CD8-positive, alpha-beta memory T cell (primary cell): ENCODE results near the gene MEMO1. TPM values are rescaled to one million over a fixed set of nuclear protein-coding genes. Genes with fewer than 3 reads are reported as not detected.
"Not testable (repeated sequence)": the region's sequence is repeated elsewhere in the genome, so short reads cannot be mapped to it uniquely, and the experiment has no call there.

Experiments
- CTCF ChIA-PET: fragments of 350-600 bp; sonication (Branson Sonifier 250); formaldehyde crosslinking; loops from one replicate; lab custom pipeline; 2021; ENCODE audit warnings: antibody characterized with exemption; lab: Charles Lee
- POLR2A ChIA-PET: fragments of 350-600 bp; sonication (Branson Sonifier 250); formaldehyde crosslinking; loops from one replicate; lab custom pipeline; 2021; ENCODE audit warnings: antibody characterized with exemption; lab: Charles Lee
- DNase-seq, 5 donors: peaks; one replicate each; pipeline versions ENCODE4 v3.0.0 to v3.0.0-alpha.2; 2020 to 2022; ENCODE audit warnings: mixed read lengths in 1 of 5
- H3K27ac ChIP-seq: one replicate; pipeline ENCODE4 v1.7.0; 2013; ENCODE audit warnings: low read depth, mild to moderate bottlenecking, low read length, moderate library complexity
- H3K27me3 ChIP-seq: 2 replicates; pipeline ENCODE4 v1.7.0; 2013; ENCODE audit warnings: low read length, mild to moderate bottlenecking; ENCODE audit not compliant: insufficient read depth, poor library complexity, severe bottlenecking
- H3K36me3 ChIP-seq: 2 replicates; pipeline ENCODE4 v1.7.0; 2013; ENCODE audit warnings: mild to moderate bottlenecking, low read length, moderate library complexity; ENCODE audit not compliant: insufficient read depth
- H3K4me1 ChIP-seq: 2 replicates; pipeline ENCODE4 v1.7.0; 2013; ENCODE audit warnings: mild to moderate bottlenecking, low read length, moderate library complexity; ENCODE audit not compliant: insufficient read depth
- H3K4me3 ChIP-seq: 2 replicates; pipeline ENCODE4 v1.7.0; 2013; ENCODE audit warnings: mild to moderate bottlenecking, low read length
- H3K9me3 ChIP-seq: 2 replicates; pipeline ENCODE4 v1.7.0; 2013; ENCODE audit warnings: mild to moderate bottlenecking, low read length
- H3K27ac Mint-ChIP-seq, 8 donors: one replicate each; pipeline ENCODE4 v1.8.0; 2020 to 2021; ENCODE audit warnings: mixed read lengths in 8 of 8, mild to moderate bottlenecking in 6 of 8, inconsistent platforms in 3 of 8, moderate library complexity in 3 of 8
- H3K27me3 Mint-ChIP-seq, 2 donors: one replicate each; pipeline ENCODE4 v1.8.0; 2020 to 2021; ENCODE audit warnings: mixed read lengths in 2 of 2, mild to moderate bottlenecking in 1 of 2, moderate library complexity in 1 of 2
- H3K36me3 Mint-ChIP-seq, 3 donors: one replicate each; pipeline ENCODE4 v1.8.0; 2020 to 2021; ENCODE audit warnings: mixed read lengths in 3 of 3, inconsistent platforms in 1 of 3, mild to moderate bottlenecking in 1 of 3
- H3K4me1 Mint-ChIP-seq, 3 donors: one replicate each; pipeline ENCODE4 v1.8.0; 2020 to 2021; ENCODE audit warnings: mixed read lengths in 3 of 3, inconsistent platforms in 1 of 3, mild to moderate bottlenecking in 1 of 3
- H3K4me3 Mint-ChIP-seq, 7 donors: one replicate each; pipeline ENCODE4 v1.8.0; 2020 to 2021; ENCODE audit warnings: mixed read lengths in 7 of 7, mild to moderate bottlenecking in 6 of 7, moderate library complexity in 4 of 7, inconsistent platforms in 2 of 7
- H3K9me3 Mint-ChIP-seq, 5 donors: one replicate each; pipeline ENCODE4 v1.8.0; 2020 to 2022; ENCODE audit warnings: mixed read lengths in 5 of 5, mild to moderate bottlenecking in 3 of 5, moderate library complexity in 2 of 5, inconsistent platforms in 1 of 5
- polyA plus RNA-seq: library from polyadenylated mRNA; unstranded; fragments of 300-500 nt; fragmentation: Illumina TruSeq; gene quantifications from one replicate; pipeline ENCODE4 v1.2.3, GENCODE V29; 2021
- total RNA-seq, 2 experiments: library from RNA; stranded (reverse); gene quantifications; one replicate each; pipeline ENCODE4 v1.2.3, GENCODE V29; 2021

Gene MEMO1
- total RNA-seq, result 10 to 100 TPM; 73.8 to 78.6 TPM
- 27.7 TPM for polyA plus RNA-seq

GRCh38 chr2:32010670-32011484 lies at the start of gene MEMO1:
TSS of gene MEMO1 (minus strand) at chr2:32011008. CDS start at chr2:32010247, 761 bp downstream.
- H3K27me3 ChIP-seq, result no peaks in the 10 kb centered on the region
- Mint-ChIP-seq H3K36me3 (peaks cover 0 to 13% (median 0%) of the 10 kb centered on the region in 3 donors), H3K4me1 (peaks cover 34 to 51% (median 50%) of the 10 kb centered on the region in 3 donors), H3K9me3 (no peaks in the 10 kb centered on the region), H3K27me3 (no peaks in the 10 kb centered on the region), H3K4me3 (peak within 1 kb of the TSS; percentile 88 to 95 (median 92)), H3K27ac (peak within 1 kb of the TSS; percentile 92 to 97 (median 96))
- peak; percentile 78 to 94 (median 90) for DNase-seq
- POLR2A ChIA-PET, result interaction anchor here (1.0 to 1.8 kb wide), 2 partner anchors 29 to 53 kb away, joined by 3 to 8 read pairs; partner anchors contain the start of genes DPY30 and SPAST
- H3K4me1 ChIP-seq, result peaks cover 31% of the 10 kb centered on the region
- H3K9me3 ChIP-seq, result no peaks in the 10 kb centered on the region
- H3K36me3 ChIP-seq, result no peaks in the 10 kb centered on the region
- CTCF ChIA-PET, result interaction anchor here (1.8 kb wide), 1 partner anchor 29 kb away, joined by 4 read pairs; the partner anchor contains the start of gene DPY30
- H3K27ac ChIP-seq, result peak within 1 kb of the TSS; percentile 66
- peak within 1 kb of the TSS; percentile 79 for H3K4me3 ChIP-seq

GRCh38 chr2:32060266-32060665 lies 49.5 kb upstream of the MEMO1 start:
- Mint-ChIP-seq H3K27me3 (no peaks in the 10 kb centered on the region), H3K27ac (no peak overlapping the region), H3K4me1 (peaks cover 16 to 24% (median 20%) of the 10 kb centered on the region in 3 donors), H3K9me3 (no peaks in the 10 kb centered on the region), H3K36me3 (peaks cover 0 to 9% (median 0%) of the 10 kb centered on the region in 3 donors), H3K4me3 (peak overlapping the region in 1 of 7 donors; percentile 69)
- ChIA-PET CTCF (no interaction called here), POLR2A (no interaction called here)
- Histone ChIP-seq H3K27ac (no peak overlapping the region), H3K36me3 (no peaks in the 10 kb centered on the region), H3K4me3 (no peak overlapping the region), H3K27me3 (no peaks in the 10 kb centered on the region), H3K4me1 (peaks cover 14% of the 10 kb centered on the region), H3K9me3 (no peaks in the 10 kb centered on the region)
- DNase-seq, result no peak

- ChIA-PET POLR2A (no interaction called here), CTCF (interaction anchor here (0.9 kb wide), 1 partner anchor 17 kb away, joined by 3 read pairs; no protein-coding TSS in a partner anchor)
- Histone ChIP-seq H3K9me3 (no peaks in the 10 kb centered on the region), H3K27ac (no peak overlapping the region), H3K36me3 (no peaks in the 10 kb centered on the region), H3K4me3 (no peak overlapping the region), H3K27me3 (no peaks in the 10 kb centered on the region), H3K4me1 (peaks cover 5% of the 10 kb centered on the region)
- Mint-ChIP-seq H3K9me3 (no peaks in the 10 kb centered on the region), H3K4me1 (peaks cover 10 to 12% (median 10%) of the 10 kb centered on the region in 3 donors), H3K4me3 (peak overlapping the region in 1 of 7 donors; percentile 61), H3K36me3 (peaks cover 0 to 2% (median 0%) of the 10 kb centered on the region in 3 donors), H3K27ac (no peak overlapping the region), H3K27me3 (no peaks in the 10 kb centered on the region)
- DNase-seq, result no peak
Measured at GRCh38 chr2:32058130-32058529, 47.3 kb upstream of the MEMO1 start.

GRCh38 chr2:32054583-32054982 lies 43.8 kb upstream of the MEMO1 start:
- H3K27me3 ChIP-seq, H3K4me3 ChIP-seq, H3K4me1 Mint-ChIP-seq, H3K27ac ChIP-seq, POLR2A ChIA-PET, H3K36me3 ChIP-seq, H3K27me3 Mint-ChIP-seq, H3K27ac Mint-ChIP-seq, H3K9me3 Mint-ChIP-seq, H3K4me1 ChIP-seq, DNase-seq, H3K9me3 ChIP-seq, H3K36me3 Mint-ChIP-seq, H3K4me3 Mint-ChIP-seq: not testable (repeated sequence)
- CTCF ChIA-PET, result interaction anchor here (1.1 kb wide), 1 partner anchor 9 kb away, joined by 4 read pairs; the partner anchor contains the start of gene SPAST

- H3K27ac ChIP-seq, result no peak overlapping the region
- CTCF ChIA-PET, result no interaction called here
- Mint-ChIP-seq H3K4me3 (no peak overlapping the region), H3K27me3 (peaks cover 0 to 1% of the 10 kb centered on the region in 2 donors), H3K9me3 (no peaks in the 10 kb centered on the region), H3K36me3 (no peaks in the 10 kb centered on the region), H3K4me1 (no peaks in the 10 kb centered on the region), H3K27ac (peak overlapping the region in 1 of 8 donors; percentile 32)
- no peak overlapping the region for H3K4me3 ChIP-seq
- no peaks in the 10 kb centered on the region for H3K9me3 ChIP-seq
- POLR2A ChIA-PET, result no interaction called here
- H3K4me1 ChIP-seq, result no peaks in the 10 kb centered on the region
- no peaks in the 10 kb centered on the region for H3K27me3 ChIP-seq
- no peaks in the 10 kb centered on the region for H3K36me3 ChIP-seq
- DNase-seq, result no peak
Measured at GRCh38 chr2:32051836-32052439, 41.1 kb upstream of the MEMO1 start.

GRCh38 chr2:32043561-32043960 lies 32.8 kb upstream of the MEMO1 start:
- Histone ChIP-seq H3K9me3 (no peaks in the 10 kb centered on the region), H3K27ac (no peak overlapping the region), H3K36me3 (no peaks in the 10 kb centered on the region), H3K4me1 (peaks cover 11% of the 10 kb centered on the region), H3K27me3 (no peaks in the 10 kb centered on the region), H3K4me3 (no peak overlapping the region)
- Mint-ChIP-seq H3K27me3 (no peaks in the 10 kb centered on the region), H3K36me3 (peaks cover 0 to 7% (median 0%) of the 10 kb centered on the region in 3 donors), H3K27ac (no peak overlapping the region), H3K9me3 (no peaks in the 10 kb centered on the region), H3K4me1 (peaks cover 14 to 18% (median 14%) of the 10 kb centered on the region in 3 donors), H3K4me3 (no peak overlapping the region)
- ChIA-PET POLR2A (no interaction called here), CTCF (no interaction called here)
- DNase-seq, result no peak

- ChIA-PET POLR2A (interaction anchor here (0.6 to 2.1 kb wide), 4 partner anchors 24 to 126 kb away, joined by 3 to 24 read pairs (median 6); partner anchors contain the start of genes MEMO1, SLC30A6 and SPAST), CTCF (interaction anchor here (0.6 to 1.9 kb wide), 7 partner anchors 9 to 173 kb away, joined by 3 to 8 read pairs (median 4); partner anchors contain the start of genes MEMO1 and SPAST)
- Histone ChIP-seq H3K4me1 (peaks cover 12% of the 10 kb centered on the region), H3K36me3 (no peaks in the 10 kb centered on the region), H3K27me3 (no peaks in the 10 kb centered on the region), H3K4me3 (peak within 1 kb of the TSS; percentile 66), H3K27ac (peak within 1 kb of the TSS; percentile 71), H3K9me3 (no peaks in the 10 kb centered on the region)
- Mint-ChIP-seq H3K4me3 (peak within 1 kb of the TSS; percentile 87 to 94 (median 93)), H3K27ac (peak within 1 kb of the TSS; percentile 88 to 99 (median 95)), H3K36me3 (peaks cover 0 to 16% (median 3%) of the 10 kb centered on the region in 3 donors), H3K4me1 (peaks cover 17 to 24% (median 24%) of the 10 kb centered on the region in 3 donors), H3K27me3 (no peaks in the 10 kb centered on the region), H3K9me3 (no peaks in the 10 kb centered on the region)
- peak; percentile 85 to 93 (median 88) for DNase-seq
Measured at GRCh38 chr2:32039447-32040219, 28.8 kb upstream of the MEMO1 start, which contains the start of gene DPY30. TSS of gene DPY30 (minus strand) at chr2:32039805. CDS start at chr2:32039456, 349 bp downstream.
